Left cardiac atrium (tissue), 4 donors: ENCODE results near the gene ZNF35. TPM values are rescaled to one million over a fixed set of nuclear protein-coding genes. Genes with fewer than 3 reads are reported as not detected.

Experiments
- ATAC-seq, 2 donors: fragments of 200-7000 bp; cut with Tn5 transposase; one replicate each; pipeline ENCODE4 v1.9.1; 2020; ENCODE audit warnings: mild to moderate bottlenecking in 2 of 2, moderate library complexity in 2 of 2
- DNase-seq: peaks from one replicate; pipeline ENCODE4 v3.0.0-alpha.2; 2020
- intact Hi-C, 2 donors: fragments of 100-400 bp; cut with DNase I; formaldehyde crosslinking; loops; one replicate each; pipeline versions ENCODE4 v1.14.1 to v1.15.1; 2022 to 2023
- total RNA-seq, 2 donors: library from RNA; stranded (reverse); fragmentation: NEBNext Ultra II Directional; extraction: Animal tissue kit (Norgen Biotek cat#: 25700); gene quantifications; one replicate each; pipeline ENCODE4 v1.2.1, GENCODE V29; 2021
- donor health status: DM: no; HTN: yes; CAD: no.
- donor health status: DM: no; HTN: yes; CAD: no; lungs with severe emphysema.
- donor health status: DM: yes; HTN: yes; CAD: no.
- donor health status: Dilated cardiomyopathy.

ZNF35 gene
- total RNA-seq, 2 donors from 2014 or later = 4.9 to 13.5 TPM

DNA sequence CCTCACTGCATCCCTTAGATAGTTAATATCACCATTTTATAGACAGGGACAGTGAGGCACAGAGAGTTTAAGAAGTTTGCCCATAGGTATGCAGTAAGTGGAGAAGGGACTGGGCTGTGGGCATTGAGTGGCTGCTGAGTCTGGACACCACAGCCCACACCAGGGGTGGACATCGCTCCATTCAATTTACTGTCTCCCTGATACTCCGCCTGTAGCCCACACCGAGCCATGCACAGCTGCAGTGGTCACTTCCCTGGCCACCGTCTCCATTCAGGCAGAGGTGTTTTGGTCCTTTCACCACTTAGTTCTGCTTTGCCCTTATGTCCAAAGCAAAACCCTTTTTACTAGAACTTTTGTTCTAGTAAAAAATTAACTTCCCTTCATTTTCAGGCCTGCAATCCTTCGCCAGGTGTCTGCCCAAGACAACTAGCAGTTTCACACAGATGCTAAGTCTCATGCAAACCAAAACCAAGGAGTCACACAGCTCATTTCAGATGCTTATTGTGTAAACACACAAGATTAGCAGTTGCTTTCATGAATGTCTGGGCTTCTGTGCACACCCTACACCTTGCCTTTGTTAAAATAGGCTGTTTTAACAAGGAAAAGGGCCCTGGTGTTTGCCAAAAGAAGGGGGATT is 30.1 kb downstream of the ZNF35 start:
- ATAC-seq = no peak
- no peak for DNase-seq
- intact Hi-C loops = no loop called here

DNA sequence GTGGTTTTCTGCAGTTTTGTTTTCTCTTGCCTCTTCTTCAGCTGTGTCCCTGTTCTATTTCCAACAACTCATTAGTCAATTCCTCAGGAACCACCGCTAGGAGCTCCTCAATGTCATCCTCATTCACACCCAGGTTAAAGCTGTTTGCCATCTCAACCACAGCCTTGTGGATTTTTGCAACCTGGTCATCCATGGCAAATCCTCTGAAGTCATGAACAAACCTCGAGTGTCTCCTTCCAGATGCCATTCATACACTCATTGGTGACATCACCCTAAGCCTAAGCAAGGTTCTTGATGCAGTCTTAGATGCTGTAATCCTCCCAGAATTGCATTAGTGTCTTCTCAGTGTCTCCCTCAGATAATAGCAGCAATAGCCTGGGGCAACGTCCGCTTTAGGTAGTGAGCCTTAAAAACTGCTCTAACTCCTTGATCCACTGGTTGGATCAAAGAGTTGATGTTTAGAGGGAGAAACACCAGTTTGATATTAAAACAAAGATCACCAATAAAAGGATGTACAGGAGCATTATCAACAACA is 32.5 kb downstream of the ZNF35 start:
- ATAC-seq (no peak), DNase-seq (no peak)
- intact Hi-C loops = no loop called here

DNA sequence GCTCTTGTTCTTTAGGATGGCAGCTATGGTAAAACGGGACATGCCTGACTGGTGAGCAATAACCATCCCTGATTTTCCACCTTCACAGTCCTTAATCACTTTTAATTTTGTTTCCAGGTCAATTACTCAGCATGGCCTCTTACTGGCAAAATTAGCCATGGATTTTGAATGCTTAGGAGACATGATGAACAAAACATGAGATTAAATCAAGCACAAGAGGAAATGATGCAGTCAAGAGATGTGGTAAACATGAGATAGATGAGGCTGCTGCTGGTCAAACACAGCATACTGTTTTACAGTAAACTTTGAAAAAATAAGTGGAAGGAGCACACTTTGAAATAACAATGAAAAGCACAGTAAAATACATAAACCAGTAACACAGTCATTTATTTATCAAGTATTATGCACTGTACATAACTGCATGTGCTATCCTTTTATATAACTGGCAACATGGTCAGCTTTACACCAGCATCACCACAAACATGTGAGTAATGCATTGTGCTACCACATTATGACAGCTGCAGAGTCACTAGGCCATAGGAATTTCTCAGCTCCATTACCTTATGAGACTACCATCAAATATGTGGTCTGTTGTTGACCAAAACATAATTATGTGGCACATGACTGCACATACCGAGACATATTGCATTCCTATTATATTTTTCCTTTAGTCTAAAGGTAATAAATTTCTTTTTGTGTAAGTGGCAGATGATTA is 33.8 kb downstream of the ZNF35 start:
- DNase-seq (no peak), ATAC-seq (no peak)
- intact Hi-C loops = no loop called here

DNA sequence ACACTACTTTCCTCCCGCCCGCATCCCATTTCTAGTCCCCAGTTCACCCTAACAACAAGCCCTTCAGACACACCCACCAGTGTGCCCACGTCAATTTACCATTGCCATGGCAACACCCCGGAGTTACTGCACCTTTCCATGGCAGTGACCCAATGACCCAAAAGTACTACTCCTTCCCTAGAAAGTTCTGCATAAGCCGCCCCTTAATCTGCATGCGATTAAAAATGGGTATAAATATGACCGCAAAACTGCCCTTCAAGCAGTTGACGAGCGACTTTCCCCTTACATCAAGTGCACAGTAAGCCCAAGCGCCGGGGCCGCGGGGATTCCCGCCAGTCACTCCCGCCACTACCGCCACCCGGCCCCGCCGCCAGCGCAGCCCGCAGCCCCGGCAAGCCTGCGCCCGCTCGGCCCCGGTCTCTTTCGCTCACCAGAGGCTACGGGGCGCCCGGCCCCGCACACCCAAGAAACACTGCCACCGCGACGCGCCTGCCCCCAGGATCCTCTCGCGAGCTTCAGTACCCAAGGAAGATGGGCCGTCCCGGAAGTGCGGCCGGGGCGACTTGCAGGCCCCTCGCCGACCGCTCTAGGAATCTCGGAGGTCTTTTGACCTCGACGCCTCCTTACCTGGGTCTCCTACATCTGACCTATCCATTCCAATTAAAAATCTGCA is 36.7 kb downstream of the ZNF35 start:
- intact Hi-C loops = no loop called here
- peak; percentile 89 for DNase-seq
- peak; percentile 98 to 99 for ATAC-seq

DNA sequence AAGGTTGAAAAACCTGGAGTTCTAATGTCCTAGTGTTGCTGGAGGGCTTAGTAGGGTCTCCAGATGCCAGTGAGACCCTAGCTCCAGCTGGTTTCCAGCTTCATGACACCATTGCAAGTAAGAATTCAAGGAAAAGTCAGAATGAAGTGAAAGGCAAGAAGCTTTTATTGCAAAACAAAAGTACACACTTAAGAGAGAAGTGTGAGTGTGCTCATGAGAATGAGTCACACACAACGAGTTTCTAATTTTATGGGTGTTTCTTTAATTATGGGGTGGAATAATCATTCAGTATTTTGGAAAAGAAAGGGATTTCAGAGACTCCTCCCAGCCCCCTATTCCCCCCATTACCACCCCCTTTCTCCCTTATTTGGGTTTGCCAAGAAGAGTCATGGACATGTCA is 39.4 kb downstream of the ZNF35 start:
- ATAC-seq (no peak), DNase-seq (no peak)
- intact Hi-C loops = no loop called here

Other genes starting within 250 kb of the ZNF35 start
- gene ZNF445, start 171.1 kb upstream of the ZNF35 start, total RNA-seq = 10 to 100 TPM; 11.1 to 13.5 TPM
- gene ZKSCAN7, start 93.5 kb upstream of the ZNF35 start, total RNA-seq = 1 to 10 TPM; 2.8 TPM
- gene ZNF660, start 63.8 kb upstream of the ZNF35 start, total RNA-seq = 1 to 10 TPM; 1.8 to 2.5 TPM
- 10 to 100 TPM; 10.7 to 13.1 TPM for gene ZNF197, start 23.7 kb upstream of the ZNF35 start, total RNA-seq
- gene ZNF502, start 63.9 kb downstream of the ZNF35 start, total RNA-seq = 1 to 10 TPM; 3.4 to 4.4 TPM
- 1 to 10 TPM; 4.0 to 5.0 TPM for gene ZNF501, start 80.9 kb downstream of the ZNF35 start, total RNA-seq
- gene KIAA1143, start 112.9 kb downstream of the ZNF35 start, total RNA-seq = 10 to 100 TPM; 26.2 to 27.0 TPM
- gene KIF15, start 113.1 kb downstream of the ZNF35 start, total RNA-seq = 1 to 10 TPM in 1 of 2 donors, under 1 TPM in 1; 0.34 to 1.4 TPM
- 10 to 100 TPM in 1 of 2 donors, 1 to 10 TPM in 1; 7.4 to 10.4 TPM for gene TMEM42, start 213.2 kb downstream of the ZNF35 start, total RNA-seq
- not detected for gene TGM4, start 225.9 kb downstream of the ZNF35 start, total RNA-seq